ENCODE measurements around the gene MYO9B.

- no peak for TF ChIP-seq CTCF (IDR thresholded peaks at IDR 0.05; ENCODE audit: poor library complexity)
- no peak for TF ChIP-seq EZH2 (IDR thresholded peaks at IDR 0.05; ENCODE audit: borderline replicate concordance)
- TF ChIP-seq EZH2phosphoT487 (IDR thresholded peaks at IDR 0.05; ENCODE audit: low read depth, severe bottlenecking, unreplicated experiment): no peak
These were observed 79.7 kb downstream of the MYO9B start for GRCh38 chr19:17155251-17155650.

Measured in hepatocyte (in vitro differentiated cells).